ENCODE data around the gene TRIP10. TPM values are rescaled to one million over a fixed set of nuclear protein-coding genes. Genes with fewer than 3 reads are reported as not detected.
A peak's percentile ranks its signal among the peaks of the same experiment; 100 is the strongest.

Gene TRIP10
- total RNA-seq, 2 donors from 2014 or later, result 111 to 116 TPM

- Histone ChIP-seq H3K4me3 (ENCODE audit: low read length) (no peak overlapping the region), H3K36me3 (ENCODE audit: control insufficient read depth, insufficient read depth, low read length) (no peaks in the 10 kb centered on the region), H3K27ac (ENCODE audit: low read depth, low read length) (no peak overlapping the region), H3K9ac (ENCODE audit: extremely low read depth, low read length, poor library complexity, severe bottlenecking) (no peak overlapping the region), H3K9me3 (ENCODE audit: control insufficient read depth, low read length) (peaks cover 55% of the 10 kb centered on the region), H3K27me3 (ENCODE audit: control insufficient read depth, insufficient read depth, low read length, poor library complexity, severe bottlenecking) (no peaks in the 10 kb centered on the region), H3K4me1 (ENCODE audit: control insufficient read depth, insufficient read depth, low read length) (no peaks in the 10 kb centered on the region)
- Mint-ChIP-seq H3K27me3 (ENCODE audit: insufficient read depth) (peaks cover 5% of the 10 kb centered on the region), H3K4me3 (no peak overlapping the region), H3K36me3 (ENCODE audit: low read depth) (no peaks in the 10 kb centered on the region), H3K4me1 (no peaks in the 10 kb centered on the region), H3K9me3 (peaks cover 54% of the 10 kb centered on the region), H3K27ac (no peak overlapping the region)
- WGBS, 2 experiments (ENCODE audit: insufficient coverage in 1 of 2, insufficient read length in 1 of 2), result 84 to 86% methylated on average over 1 of the region's 5 CpGs
- no peak for TF ChIP-seq CTCF (conservative IDR thresholded peaks at IDR 0.05)
- no peak for DNase-seq
These were observed 54.5 kb downstream of the TRIP10 start for GRCh38 chr19:6793973-6794372.

- H3K9ac ChIP-seq (ENCODE audit: extremely low read depth, low read length, poor library complexity, severe bottlenecking), result no peak overlapping the region
- peaks cover 55% of the 10 kb centered on the region for H3K9me3 ChIP-seq (ENCODE audit: control insufficient read depth, low read length)
- peaks cover 4% of the 10 kb centered on the region for H3K27me3 Mint-ChIP-seq (ENCODE audit: insufficient read depth)
- H3K36me3 Mint-ChIP-seq (ENCODE audit: low read depth), result no peaks in the 10 kb centered on the region
- H3K27ac ChIP-seq (ENCODE audit: low read depth, low read length), result no peak overlapping the region
- peak; percentile 64 for DNase-seq
- H3K4me1 ChIP-seq (ENCODE audit: control insufficient read depth, insufficient read depth, low read length), result no peaks in the 10 kb centered on the region
- WGBS, 2 experiments (ENCODE audit: insufficient coverage in 1 of 2, insufficient read length in 1 of 2), result 75 to 82% methylated on average over 12 to 13 of the region's 13 CpGs
- no peak overlapping the region for H3K27ac Mint-ChIP-seq
- no peak for TF ChIP-seq CTCF (conservative IDR thresholded peaks at IDR 0.05)
- H3K4me3 Mint-ChIP-seq, result no peak overlapping the region
- H3K9me3 Mint-ChIP-seq, result peaks cover 54% of the 10 kb centered on the region
- no peaks in the 10 kb centered on the region for H3K4me1 Mint-ChIP-seq
- H3K4me3 ChIP-seq (ENCODE audit: low read length), result no peak overlapping the region
- H3K27me3 ChIP-seq (ENCODE audit: control insufficient read depth, insufficient read depth, low read length, poor library complexity, severe bottlenecking), result no peaks in the 10 kb centered on the region
- H3K36me3 ChIP-seq (ENCODE audit: control insufficient read depth, insufficient read depth, low read length), result no peaks in the 10 kb centered on the region
These were observed 55.4 kb downstream of the TRIP10 start for GRCh38 chr19:6794686-6795431.

GRCh38 chr19:6796278-6796677, 56.8 kb downstream of the TRIP10 start:
- H3K27me3 Mint-ChIP-seq (ENCODE audit: insufficient read depth), result peaks cover 4% of the 10 kb centered on the region
- WGBS, 2 experiments (ENCODE audit: insufficient coverage in 1 of 2, insufficient read length in 1 of 2), result 51 to 74% methylated on average over 2 to 4 of the region's 4 CpGs
- H3K9me3 Mint-ChIP-seq, result peaks cover 42% of the 10 kb centered on the region
- no peak for DNase-seq
- no peak overlapping the region for H3K27ac Mint-ChIP-seq
- Histone ChIP-seq H3K36me3 (ENCODE audit: control insufficient read depth, insufficient read depth, low read length) (no peaks in the 10 kb centered on the region), H3K27me3 (ENCODE audit: control insufficient read depth, insufficient read depth, low read length, poor library complexity, severe bottlenecking) (no peaks in the 10 kb centered on the region), H3K4me3 (ENCODE audit: low read length) (no peak overlapping the region), H3K27ac (ENCODE audit: low read depth, low read length) (no peak overlapping the region), H3K9me3 (ENCODE audit: control insufficient read depth, low read length) (peaks cover 48% of the 10 kb centered on the region), H3K4me1 (ENCODE audit: control insufficient read depth, insufficient read depth, low read length) (no peaks in the 10 kb centered on the region), H3K9ac (ENCODE audit: extremely low read depth, low read length, poor library complexity, severe bottlenecking) (no peak overlapping the region)
- TF ChIP-seq CTCF (conservative IDR thresholded peaks at IDR 0.05), result no peak
- H3K4me3 Mint-ChIP-seq, result no peak overlapping the region
- H3K36me3 Mint-ChIP-seq (ENCODE audit: low read depth), result no peaks in the 10 kb centered on the region
- no peaks in the 10 kb centered on the region for H3K4me1 Mint-ChIP-seq

Measured in endodermal cell (in vitro differentiated cells).